ENCODE results near the gene CCDC57.

Gene CCDC57

GRCh38 chr17:82089723-82090548 is 122.7 kb downstream of the CCDC57 start:
- DNase-seq, result no peak

- no peak for DNase-seq
Measured at GRCh38 chr17:82088838-82089722, 123.6 kb downstream of the CCDC57 start.

- DNase-seq, result no peak
Measured at GRCh38 chr17:82087961-82088837, 124.4 kb downstream of the CCDC57 start.

- DNase-seq, result no peak
Measured at GRCh38 chr17:82086941-82087906, 125.4 kb downstream of the CCDC57 start.

- no peak for DNase-seq
Measured at GRCh38 chr17:82085931-82086764, 126.5 kb downstream of the CCDC57 start.

- no peak for DNase-seq
Measured at GRCh38 chr17:82085031-82085861, 127.4 kb downstream of the CCDC57 start.

GRCh38 chr17:82084373-82085030 is 128.1 kb downstream of the CCDC57 start:
- no peak for DNase-seq

- no peak for DNase-seq
Measured at GRCh38 chr17:82083533-82084359, 128.9 kb downstream of the CCDC57 start.

- no peak for DNase-seq
Measured at GRCh38 chr17:82083009-82083408, 129.6 kb downstream of the CCDC57 start.

GRCh38 chr17:82082456-82082855 is 130.2 kb downstream of the CCDC57 start:
- DNase-seq, result no peak

GRCh38 chr17:82081966-82082365 is 130.7 kb downstream of the CCDC57 start:
- DNase-seq, result no peak

- no peak for DNase-seq
Measured at GRCh38 chr17:82081546-82081945, 131.1 kb downstream of the CCDC57 start.

GRCh38 chr17:82080789-82081464 is 131.7 kb downstream of the CCDC57 start:
- no peak for DNase-seq

- no peak for DNase-seq
Measured at GRCh38 chr17:82080048-82080788, 132.4 kb downstream of the CCDC57 start.

GRCh38 chr17:82079001-82079677 is 133.5 kb downstream of the CCDC57 start:
- DNase-seq, result no peak

GRCh38 chr17:82078433-82078832 is 134.2 kb downstream of the CCDC57 start:
- DNase-seq, result no peak
